IMR-90 (cell line): ENCODE measurements around the gene PDCD2. TPM values are rescaled to one million over a fixed set of nuclear protein-coding genes. Genes with fewer than 3 reads are reported as not detected.

Source experiments
- ATAC-seq: fragments of 200-7000 bp; cut with Tn5 transposase; 2 replicates; pipeline ENCODE4 v1.9.1; 2020; ENCODE audit warnings: low read depth, mild to moderate bottlenecking, moderate library complexity
- BruUV-seq: library from RNA; stranded (reverse); fragments of 400-500 nt; replicated peaks from 2 replicates; lab custom pipeline; 2021; lab: Mats Ljungman, UMichigan
- CTCF ChIA-PET: fragments of 300-600 bp; formaldehyde crosslinking; extraction: SDS; loops from one replicate; lab custom pipeline; 2021; ENCODE audit warnings: antibody characterized with exemption; lab: Yijun Ruan, JAX
- POLR2A ChIA-PET: fragments of 300-600 bp; sonication (Branson Sonifier 250); formaldehyde crosslinking; loops from one replicate; lab custom pipeline; 2022; ENCODE audit warnings: antibody characterized with exemption; ENCODE audit not compliant: unreplicated experiment; lab: Charles Lee
- DNase-seq: peaks from one replicate; pipeline ENCODE4 v3.0.0; 2013
- H2AFZ ChIP-seq: replicated peaks from 2 replicates; pipeline ENCODE3; 2013; ENCODE audit warnings: low read length, mild to moderate bottlenecking; ENCODE audit not compliant: poor library complexity
- H2AK5ac ChIP-seq: 2 replicates; pipeline ENCODE4 v1.6.1; 2013; ENCODE audit warnings: low read depth, low read length, inconsistent platforms
- H2AK9ac ChIP-seq: replicated peaks from 2 replicates; pipeline ENCODE3; 2013; ENCODE audit warnings: mild to moderate bottlenecking, low read depth, low read length, moderate library complexity; ENCODE audit not compliant: poor library complexity
- H2BK120ac ChIP-seq: 2 replicates; pipeline ENCODE4 v1.6.1; 2013; ENCODE audit warnings: low read depth, low read length, inconsistent platforms
- H2BK15ac ChIP-seq: 3 replicates; pipeline ENCODE4 v1.6.1; 2013; ENCODE audit warnings: low read depth, low read length, inconsistent platforms
- H2BK20ac ChIP-seq: 2 replicates; pipeline ENCODE4 v1.6.1; 2013; ENCODE audit warnings: low read depth, mild to moderate bottlenecking, inconsistent platforms, low read length, moderate library complexity
- H2BK5ac ChIP-seq: 2 replicates; pipeline ENCODE4 v1.6.1; 2013; ENCODE audit warnings: mild to moderate bottlenecking, low read depth, low read length, inconsistent platforms; ENCODE audit not compliant: poor library complexity, severe bottlenecking
- H3K14ac ChIP-seq: replicated peaks from 2 replicates; pipeline ENCODE4 v1.6.1; 2013; ENCODE audit warnings: low read depth, low read length, inconsistent platforms
- H3K18ac ChIP-seq: 2 replicates; pipeline ENCODE4 v1.6.1; 2013; ENCODE audit warnings: low read depth, low read length, control low read depth
- H3K23ac ChIP-seq: 2 replicates; pipeline ENCODE4 v1.6.1; 2013; ENCODE audit warnings: low read depth, low read length, inconsistent platforms
- H3K27ac ChIP-seq: 2 replicates; pipeline ENCODE4 v1.5.1; 2013; ENCODE audit warnings: mild to moderate bottlenecking, control low read depth, low read length; ENCODE audit not compliant: insufficient read depth
- H3K27me3 ChIP-seq: 2 replicates; pipeline ENCODE4 v1.6.1; 2013; ENCODE audit warnings: low read length; ENCODE audit not compliant: control insufficient read depth, insufficient read depth
- H3K36me3 ChIP-seq: 2 replicates; pipeline ENCODE4 v1.6.1; 2013; ENCODE audit warnings: low read length, mixed read lengths; ENCODE audit not compliant: control insufficient read depth, insufficient read depth
- H3K4ac ChIP-seq: 2 replicates; pipeline ENCODE4 v1.6.1; 2013; ENCODE audit warnings: low read depth, low read length, inconsistent platforms
- H3K4me1 ChIP-seq: 2 replicates; pipeline ENCODE4 v1.6.1; 2013; ENCODE audit warnings: low read length, mixed read lengths; ENCODE audit not compliant: control insufficient read depth, insufficient read depth
- H3K4me2 ChIP-seq: 2 replicates; pipeline ENCODE4 v1.6.1; 2013; ENCODE audit warnings: low read depth, mild to moderate bottlenecking, control low read depth, low read length, moderate library complexity
- H3K4me3 ChIP-seq: 2 replicates; pipeline ENCODE4 v1.5.1; 2013; ENCODE audit warnings: low read depth, mild to moderate bottlenecking, control low read depth, low read length, moderate library complexity; ENCODE audit not compliant: insufficient read depth
- H3K56ac ChIP-seq: 2 replicates; pipeline ENCODE4 v1.6.1; 2013; ENCODE audit warnings: low read length, inconsistent platforms; ENCODE audit not compliant: insufficient read depth; ENCODE audit errors: extremely low read depth
- H3K79me1 ChIP-seq, 2 experiments: 2 replicates each; pipeline ENCODE4 v1.6.1; 2013; ENCODE audit warnings: low read length in 2 of 2, inconsistent platforms in 1 of 2, low read depth in 1 of 2
- H3K9ac ChIP-seq: 2 replicates; pipeline ENCODE4 v1.6.1; 2013; ENCODE audit warnings: low read depth, low read length, control low read depth
- H3K9me1 ChIP-seq: 2 replicates; pipeline ENCODE4 v1.6.1; 2013; ENCODE audit warnings: low read length, inconsistent platforms; ENCODE audit not compliant: insufficient read depth
- H3K9me3 ChIP-seq: 2 replicates; pipeline ENCODE4 v1.6.1; 2013; ENCODE audit warnings: low read length; ENCODE audit not compliant: control insufficient read depth, insufficient read depth
- H4K20me1 ChIP-seq: 2 replicates; pipeline ENCODE4 v1.6.1; 2013; ENCODE audit warnings: low read length, inconsistent platforms; ENCODE audit not compliant: insufficient read depth
- H4K5ac ChIP-seq: 2 replicates; pipeline ENCODE4 v1.6.1; 2013; ENCODE audit warnings: mild to moderate bottlenecking, low read depth, low read length, control low read depth
- H4K8ac ChIP-seq, 2 experiments: 2 replicates each; pipeline ENCODE4 v1.6.1; 2013; ENCODE audit warnings: low read depth in 2 of 2, low read length in 2 of 2, control low read depth in 1 of 2, inconsistent platforms in 1 of 2
- H4K91ac ChIP-seq: 2 replicates; pipeline ENCODE4 v1.6.1; 2013; ENCODE audit warnings: low read depth, low read length, inconsistent platforms; ENCODE audit not compliant: insufficient read depth
- BHLHE40 ChIP-seq: fragments of 150-350 bp; IDR thresholded peaks from 2 replicates; pipeline ENCODE4 v1.6.1; 2016; ENCODE audit warnings: mild to moderate bottlenecking, low read depth, low read length
- CEBPB ChIP-seq: IDR thresholded peaks from 2 replicates; pipeline ENCODE4 v1.6.1; 2012; ENCODE audit warnings: low read depth, low read length, improper control_type of control experiment
- CHD1 ChIP-seq: IDR thresholded peaks from 2 replicates; pipeline ENCODE4 v1.6.1; 2012; ENCODE audit warnings: low read depth, low read length, improper control_type of control experiment
- CTCF ChIP-seq: conservative IDR thresholded peaks from 2 replicates; pipeline ENCODE4 v1.5.1; 2012; ENCODE audit warnings: mild to moderate bottlenecking, low read depth, low read length, improper control_type of control experiment
- ELK1 ChIP-seq: fragments of 150-350 bp; IDR thresholded peaks from 2 replicates; pipeline ENCODE4 v1.6.1; 2016; ENCODE audit warnings: low read depth, mild to moderate bottlenecking, low read length, moderate library complexity, borderline replicate concordance
- FOS ChIP-seq: fragments of 150-350 bp; IDR thresholded peaks from 2 replicates; pipeline ENCODE4 v1.6.1; 2016; ENCODE audit warnings: low read depth, low read length
- MAFK ChIP-seq: IDR thresholded peaks from 2 replicates; pipeline ENCODE4 v1.6.1; 2012; ENCODE audit warnings: low read depth, low read length, improper control_type of control experiment
- MAZ ChIP-seq: IDR thresholded peaks from 2 replicates; pipeline ENCODE4 v1.6.1; 2012; ENCODE audit warnings: low read depth, mild to moderate bottlenecking, low read length, improper control_type of control experiment, moderate library complexity, borderline replicate concordance
- MXI1 ChIP-seq: IDR thresholded peaks from 2 replicates; pipeline ENCODE4 v1.6.1; 2012; ENCODE audit warnings: low read depth, mild to moderate bottlenecking, low read length, moderate library complexity, borderline replicate concordance
- NFE2L2 ChIP-seq: fragments of 150-350 bp; IDR thresholded peaks from 2 replicates; pipeline ENCODE4 v1.6.1; 2016; ENCODE audit warnings: low read depth, mild to moderate bottlenecking, low read length
- POLR2A ChIP-seq: IDR thresholded peaks from 2 replicates; pipeline ENCODE4 v1.6.1; 2012; ENCODE audit warnings: mild to moderate bottlenecking, low read depth, low read length
- RAD21 ChIP-seq: IDR thresholded peaks from 2 replicates; pipeline ENCODE4 v1.6.1; 2012; ENCODE audit warnings: low read length, improper control_type of control experiment
- RCOR1 ChIP-seq: IDR thresholded peaks from 2 replicates; pipeline ENCODE4 v1.6.1; 2012; ENCODE audit warnings: mild to moderate bottlenecking, low read length, improper control_type of control experiment; ENCODE audit not compliant: insufficient replicate concordance
- RFX5 ChIP-seq: IDR thresholded peaks from 2 replicates; pipeline ENCODE4 v1.8.0; 2012; ENCODE audit warnings: low read depth, mild to moderate bottlenecking, low read length, moderate library complexity
- SMC3 ChIP-seq: fragments of 150-350 bp; IDR thresholded peaks from 2 replicates; pipeline ENCODE4 v1.6.1; 2016; ENCODE audit warnings: low read depth, mild to moderate bottlenecking, antibody characterized with exemption, low read length, moderate library complexity
- WGBS, 2 experiments: methylation state at CpG; one replicate each; pipeline versions ENCODE4 v1.1.5 to v1.1.7; 2013; ENCODE audit warnings: missing lambda C conversion rate in 2 of 2; ENCODE audit not compliant: insufficient read length in 1 of 2; ENCODE audit errors: extremely low coverage in 2 of 2; 5-methylcytosine and 5-hydroxymethylcytosine counted together
- dilution Hi-C: fragments of 300-500 bp; cut with HindIII; formaldehyde crosslinking; loops from one replicate; pipeline ENCODE4 v1.14.3; 2018; ENCODE audit warnings: low sequenced_read_pairs; ENCODE audit not compliant: unreplicated experiment
- in situ Hi-C: fragments of 300-500 bp; cut with MboI; formaldehyde crosslinking; loops from 3 replicates; pipeline ENCODE4 v1.14.3; 2019; ENCODE audit warnings: low sequenced_read_pairs, inconsistent platforms, mixed read lengths
- intact Hi-C: fragments of 100-400 bp; cut with micrococcal nuclease; formaldehyde crosslinking; loops from 2 replicates; pipeline ENCODE4 v1.10.0; 2022
- polyA plus RNA-seq, 3 experiments: library from polyadenylated mRNA; depleted of rRNA; stranded (reverse); fragments of >200 nt; gene quantifications; 2 replicates each; pipeline ENCODE4 v1.2.3, GENCODE V29; 2012; ENCODE audit warnings: low replicate concordance in 1 of 3
- total RNA-seq: library from RNA; depleted of rRNA; stranded (reverse); fragments of >200 nt; gene quantifications from 2 replicates; pipeline ENCODE4 v1.2.3, GENCODE V29; 2012

The PDCD2 gene
- total and polyA plus RNA-seq, 2 of the 4 experiments (the other 2 are of a cell fraction), result 46.1 to 48.8 TPM

GRCh38 chr6:170532867-170533488, 51.5 kb downstream of the PDCD2 start:
- WGBS, 2 experiments, result no CpG with 5 or more reads among the region's 7 CpGs
- in situ Hi-C loops, result loop anchor here (10.0 kb wide), 1 partner anchor 818 kb away; no protein-coding TSS in a partner anchor

More at GRCh38 chr6:170532867-170533488, 51.5 kb downstream of the PDCD2 start:
- ChIA-PET POLR2A (interaction anchor here (0.6 kb wide), 1 partner anchor 743 kb away, joined by 4 read pairs; no protein-coding TSS in a partner anchor), CTCF (interaction anchor here (0.7 to 1.0 kb wide), 3 partner anchors 9 to 730 kb away, joined by 3 read pairs; no protein-coding TSS in a partner anchor)
- no peak for TF ChIP-seq RAD21
- no peak for TF ChIP-seq POLR2A
- TF ChIP-seq NFE2L2, result no peak
- no peak for TF ChIP-seq CTCF
- no peak for TF ChIP-seq FOS
- TF ChIP-seq CEBPB, result no peak
- TF ChIP-seq MXI1, result no peak
- no peak for TF ChIP-seq RFX5
- TF ChIP-seq BHLHE40, result no peak
- TF ChIP-seq MAFK, result no peak
- no peak for TF ChIP-seq CHD1
- TF ChIP-seq RCOR1, result no peak
- TF ChIP-seq ELK1, result no peak
- no peak for TF ChIP-seq SMC3
- TF ChIP-seq MAZ, result no peak
- H3K9me1 ChIP-seq, result no peaks in the 10 kb centered on the region
- no peak overlapping the region for H2AK9ac ChIP-seq
- H3K9me3 ChIP-seq, result no peaks in the 10 kb centered on the region
- no peak overlapping the region for H2BK120ac ChIP-seq
- no peak overlapping the region for H2BK20ac ChIP-seq
- no TSS peak for BruUV-seq
- H2BK15ac ChIP-seq, result no peak overlapping the region
- no peak overlapping the region for H3K56ac ChIP-seq
- intact Hi-C loops, result loop anchor here (5.0 kb wide), 3 partner anchors 241 to 1636 kb away; partner anchors contain the start of genes DLL1 and PHF10
- ATAC-seq (peak; percentile 59), DNase-seq (peak; percentile 50)
- peaks cover 6% of the 10 kb centered on the region for H4K20me1 ChIP-seq
- H3K27me3 ChIP-seq, result no peaks in the 10 kb centered on the region
- no peak overlapping the region for H2AFZ ChIP-seq
- H3K4me3 ChIP-seq, result no peak overlapping the region
- no peak overlapping the region for H3K4ac ChIP-seq
- no peak overlapping the region for H4K5ac ChIP-seq
- no peak overlapping the region for H3K14ac ChIP-seq
- H3K18ac ChIP-seq, result no peak overlapping the region
- peaks cover 6% of the 10 kb centered on the region for H3K4me1 ChIP-seq
- H3K36me3 ChIP-seq, result peaks cover 27% of the 10 kb centered on the region
- peak overlapping the region; percentile 47; the same call in 1 of the 2 replicates for H3K27ac ChIP-seq
- H3K79me1 ChIP-seq, result peaks cover 16 to 19% of the 10 kb centered on the region in 2 experiments; a peak in 3 of 4 replicates
- no peak overlapping the region for H4K8ac ChIP-seq
- H2BK5ac ChIP-seq, result no peak overlapping the region
- no peak overlapping the region for H2AK5ac ChIP-seq
- H3K4me2 ChIP-seq, result no peak overlapping the region
- no peak overlapping the region for H4K91ac ChIP-seq
- H3K9ac ChIP-seq, result no peak overlapping the region
- dilution Hi-C loops, result no loop called here
- no peak overlapping the region for H3K23ac ChIP-seq
